HCT116 (cell line): ENCODE measurements around the gene CD1B. TPM values are rescaled to one million over a fixed set of nuclear protein-coding genes. Genes with fewer than 3 reads are reported as not detected.

Experiments used
- ATAC-seq: fragments of 200-7000 bp; cut with Tn5 transposase; 2 replicates; pipeline ENCODE4 v1.9.1; 2020; ENCODE audit warnings: mild to moderate bottlenecking, moderate library complexity
- BruUV-seq: library from RNA; stranded (reverse); fragments of 400-500 nt; replicated peaks from 2 replicates; lab custom pipeline; 2021; lab: Mats Ljungman, UMichigan
- CTCF ChIA-PET: fragments of 300-600 bp; sonication (Branson Sonifier 250); formaldehyde crosslinking; loops from one replicate; lab custom pipeline; 2021; ENCODE audit warnings: antibody characterized with exemption; lab: Charles Lee
- POLR2A ChIA-PET: fragments of 300-600, 350-600 bp; sonication (Branson Sonifier 250); formaldehyde crosslinking; loops from one replicate; lab custom pipeline; 2021; ENCODE audit warnings: antibody characterized with exemption; lab: Charles Lee
- RAD21 ChIA-PET, 2 experiments: fragments of 300-600 bp; sonication (Branson Sonifier 250); formaldehyde crosslinking; loops; one replicate each; lab custom pipeline; 2023; ENCODE audit warnings: low total read pairs in 2 of 2; ENCODE audit not compliant: uncharacterized antibody in 2 of 2, unreplicated experiment in 2 of 2, low non-redundant PET in 1 of 2; lab: Charles Lee
- DNase-seq: peaks from one replicate; pipeline ENCODE4 v3.0.0-alpha.2; 2010; ENCODE audit warnings: low read depth, low spot score
- H2AFZ ChIP-seq: fragments of 200-600 bp; shearing (Covaris generic), sonication (generic); 2 replicates; pipeline ENCODE4 v1.6.1; 2017; ENCODE audit warnings: low read depth, mixed run types, mixed read lengths, antibody characterized with exemption, low read length; ENCODE audit not compliant: poor library complexity, severe bottlenecking
- H3K27ac ChIP-seq: 2 replicates; pipeline ENCODE4 v1.5.1; 2012; ENCODE audit warnings: low read depth, low read length
- H3K27me3 ChIP-seq: fragments of 200-600 bp; sonication (generic); 2 replicates; pipeline ENCODE4 v1.6.1; 2016; ENCODE audit warnings: mixed run types, low read length, mixed read lengths; ENCODE audit not compliant: insufficient read depth
- H3K36me3 ChIP-seq, 2 experiments: fragments of 200-500 bp in 1 of 2; fragments of 200-600 bp in 1 of 2; sonication (Bioruptor generic) in 1 of 2; sonication (generic) in 1 of 2; 2 replicates each; pipeline versions ENCODE4 v1.5.1 to v1.6.1; 2014 to 2016; ENCODE audit warnings: low read length in 2 of 2, inconsistent platforms in 1 of 2, mixed read lengths in 1 of 2, mixed run types in 1 of 2; ENCODE audit not compliant: insufficient read depth in 2 of 2, control insufficient read depth in 1 of 2
- H3K4me1 ChIP-seq, 2 experiments: fragments of 200-600 bp in 1 of 2; sonication (generic) in 1 of 2; 2 replicates each; pipeline versions ENCODE4 v1.5.1 to v1.6.1; 2012 to 2017; ENCODE audit warnings: low read length in 2 of 2, inconsistent platforms in 1 of 2, mild to moderate bottlenecking in 1 of 2, mixed read lengths in 1 of 2, mixed run types in 1 of 2, moderate library complexity in 1 of 2; ENCODE audit not compliant: insufficient read depth in 2 of 2, control insufficient read depth in 1 of 2
- H3K4me2 ChIP-seq: fragments of 200-600 bp; sonication (generic); 2 replicates; pipeline ENCODE4 v1.6.1; 2017; ENCODE audit warnings: mixed run types, low read length, mixed read lengths
- H3K4me3 ChIP-seq, 2 experiments: fragments of 200-600 bp in 1 of 2; sonication (generic) in 1 of 2; replicated peaks in 1 of 2; 2 replicates each; pipeline ENCODE4 v1.5.1; 2011 to 2016; ENCODE audit warnings: low read length in 2 of 2, control low read depth in 1 of 2, low read depth in 1 of 2, mild to moderate bottlenecking in 1 of 2, mixed read lengths in 1 of 2, mixed run types in 1 of 2
- H3K79me2 ChIP-seq: fragments of 200-600 bp; sonication (generic); 2 replicates; pipeline ENCODE4 v1.6.1; 2017; ENCODE audit warnings: mild to moderate bottlenecking, mixed run types, low read length, moderate library complexity, mixed read lengths; ENCODE audit not compliant: insufficient read depth
- H3K9ac ChIP-seq: fragments of 200-600 bp; sonication (generic); 2 replicates; pipeline ENCODE4 v1.6.1; 2016; ENCODE audit warnings: low read length, mixed read lengths
- H3K9me2 ChIP-seq: fragments of 200-600 bp; sonication (generic), shearing (Covaris generic); 2 replicates; pipeline ENCODE4 v1.6.1; 2017; ENCODE audit warnings: mixed run types, mild to moderate bottlenecking, moderate library complexity; ENCODE audit not compliant: insufficient read depth
- H3K9me3 ChIP-seq, 2 experiments: fragments of 200-500 bp in 1 of 2; fragments of 200-600 bp in 1 of 2; sonication (Bioruptor generic) in 1 of 2; sonication (generic) in 1 of 2; 2 replicates each; pipeline ENCODE4 v1.6.1; 2014 to 2017; ENCODE audit warnings: low read length in 2 of 2, mixed read lengths in 2 of 2, inconsistent platforms in 1 of 2, low read depth in 1 of 2, mild to moderate bottlenecking in 1 of 2, mixed run types in 1 of 2, moderate library complexity in 1 of 2; ENCODE audit not compliant: control insufficient read depth in 1 of 2, insufficient read depth in 1 of 2
- H4K20me1 ChIP-seq: fragments of 200-600 bp; sonication (generic), shearing (Covaris generic); 2 replicates; pipeline ENCODE4 v1.6.1; 2017; ENCODE audit warnings: mixed run types, mild to moderate bottlenecking, moderate library complexity; ENCODE audit not compliant: insufficient read depth
- CBX3 ChIP-seq: IDR thresholded peaks from 2 replicates; pipeline ENCODE4 v1.6.1; 2012; ENCODE audit warnings: low read depth
- CEBPB ChIP-seq: IDR thresholded peaks from 2 replicates; pipeline ENCODE4 v1.6.1; 2012; ENCODE audit warnings: low read depth
- EGR1 ChIP-seq: IDR thresholded peaks from 2 replicates; pipeline ENCODE4 v1.6.1; 2012; ENCODE audit warnings: low read depth
- ELF1 ChIP-seq: IDR thresholded peaks from 2 replicates; pipeline ENCODE4 v1.6.1; 2012; ENCODE audit warnings: low read depth, borderline replicate concordance
- JUND ChIP-seq: IDR thresholded peaks from 2 replicates; pipeline ENCODE4 v1.6.1; 2012
- SP1 ChIP-seq: IDR thresholded peaks from 2 replicates; pipeline ENCODE4 v1.6.1; 2012; ENCODE audit warnings: low read depth
- TCF7L2 ChIP-seq: IDR thresholded peaks from 2 replicates; pipeline ENCODE4 v1.7.0; 2011; ENCODE audit warnings: borderline replicate concordance, inconsistent platforms; ENCODE audit not compliant: insufficient read depth, insufficient read length; ENCODE audit errors: extremely low read depth
- YY1 ChIP-seq: IDR thresholded peaks from 2 replicates; pipeline ENCODE4 v1.6.1; 2011; ENCODE audit warnings: low read length, low read depth, moderate library complexity, mild to moderate bottlenecking; ENCODE audit not compliant: insufficient replicate concordance; ENCODE audit errors: extremely low read depth
- ZFX ChIP-seq: fragments of 450-650 bp; IDR thresholded peaks from 2 replicates; pipeline ENCODE4 v1.6.1; 2017
- ZNF274 ChIP-seq: fragments of 200-500 bp; sonication (Bioruptor generic); IDR thresholded peaks from 2 replicates; pipeline ENCODE4 v1.6.1; 2014; ENCODE audit warnings: mild to moderate bottlenecking, low read depth, low read length, inconsistent platforms
- intact Hi-C: fragments of 100-400 bp; cut with micrococcal nuclease; formaldehyde crosslinking; loops from 2 replicates; pipeline ENCODE4 v1.10.0; 2022
- total RNA-seq: library from RNA; stranded (reverse); gene quantifications from one replicate; pipeline ENCODE4 v1.2.1, GENCODE V29; 2021; ENCODE audit not compliant: unreplicated experiment
- TF ChIP-seq, protein P1 (sequence below): IDR thresholded peaks from 2 replicates; pipeline ENCODE4 v1.6.1; 2012; ENCODE audit warnings: low read depth
- TF ChIP-seq, protein P2 (sequence below): IDR thresholded peaks from 2 replicates; pipeline ENCODE4 v1.6.1; 2011; ENCODE audit warnings: mild to moderate bottlenecking, low read length, moderate library complexity; ENCODE audit not compliant: insufficient replicate concordance; ENCODE audit errors: extremely low read depth
- TF ChIP-seq, protein P3 (sequence below), 3 experiments: fragments of 200-600 bp in 1 of 3; sonication (generic) in 1 of 3; IDR thresholded peaks in 2 of 3; conservative IDR thresholded peaks in 1 of 3; 2 replicates each; pipeline ENCODE4 v1.5.1; 2012 to 2017; ENCODE audit warnings: low read depth in 2 of 3, low read length in 2 of 3, antibody characterized with exemption in 1 of 3, borderline replicate concordance in 1 of 3, control low read depth in 1 of 3, mild to moderate bottlenecking in 1 of 3, mixed read lengths in 1 of 3, mixed run types in 1 of 3, moderate library complexity in 1 of 3; ENCODE audit not compliant: insufficient read depth in 1 of 3

The CD1B gene
- total RNA-seq, 1 experiment from 2014 or later = not detected

DNA sequence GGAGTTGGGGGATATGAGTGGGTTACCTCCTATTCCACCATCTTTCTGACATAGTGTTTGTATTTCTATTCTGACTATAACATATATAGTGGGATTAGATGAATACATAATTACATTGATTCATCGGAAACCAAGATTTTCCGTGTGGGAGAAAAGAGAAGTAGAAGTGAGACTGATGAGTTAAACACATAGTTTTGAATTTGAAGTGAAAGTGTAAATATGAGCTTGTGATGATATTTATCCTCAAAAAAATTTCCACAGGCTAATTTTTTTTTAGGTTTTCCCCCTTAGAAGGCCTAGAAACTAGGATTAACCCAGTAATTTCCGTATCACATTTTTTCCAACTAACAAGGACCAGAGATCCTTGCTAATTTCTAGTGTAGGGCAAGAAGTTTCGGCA is 6.9 kb downstream of the CD1B start:
- no peak for DNase-seq
- CTCF ChIA-PET = no interaction called here
- POLR2A ChIA-PET = no interaction called here
- TF ChIP-seq CEBPB (no peak), TCF7L2 (no peak), ZNF274 (no peak)
- TF ChIP-seq, protein P1, sequence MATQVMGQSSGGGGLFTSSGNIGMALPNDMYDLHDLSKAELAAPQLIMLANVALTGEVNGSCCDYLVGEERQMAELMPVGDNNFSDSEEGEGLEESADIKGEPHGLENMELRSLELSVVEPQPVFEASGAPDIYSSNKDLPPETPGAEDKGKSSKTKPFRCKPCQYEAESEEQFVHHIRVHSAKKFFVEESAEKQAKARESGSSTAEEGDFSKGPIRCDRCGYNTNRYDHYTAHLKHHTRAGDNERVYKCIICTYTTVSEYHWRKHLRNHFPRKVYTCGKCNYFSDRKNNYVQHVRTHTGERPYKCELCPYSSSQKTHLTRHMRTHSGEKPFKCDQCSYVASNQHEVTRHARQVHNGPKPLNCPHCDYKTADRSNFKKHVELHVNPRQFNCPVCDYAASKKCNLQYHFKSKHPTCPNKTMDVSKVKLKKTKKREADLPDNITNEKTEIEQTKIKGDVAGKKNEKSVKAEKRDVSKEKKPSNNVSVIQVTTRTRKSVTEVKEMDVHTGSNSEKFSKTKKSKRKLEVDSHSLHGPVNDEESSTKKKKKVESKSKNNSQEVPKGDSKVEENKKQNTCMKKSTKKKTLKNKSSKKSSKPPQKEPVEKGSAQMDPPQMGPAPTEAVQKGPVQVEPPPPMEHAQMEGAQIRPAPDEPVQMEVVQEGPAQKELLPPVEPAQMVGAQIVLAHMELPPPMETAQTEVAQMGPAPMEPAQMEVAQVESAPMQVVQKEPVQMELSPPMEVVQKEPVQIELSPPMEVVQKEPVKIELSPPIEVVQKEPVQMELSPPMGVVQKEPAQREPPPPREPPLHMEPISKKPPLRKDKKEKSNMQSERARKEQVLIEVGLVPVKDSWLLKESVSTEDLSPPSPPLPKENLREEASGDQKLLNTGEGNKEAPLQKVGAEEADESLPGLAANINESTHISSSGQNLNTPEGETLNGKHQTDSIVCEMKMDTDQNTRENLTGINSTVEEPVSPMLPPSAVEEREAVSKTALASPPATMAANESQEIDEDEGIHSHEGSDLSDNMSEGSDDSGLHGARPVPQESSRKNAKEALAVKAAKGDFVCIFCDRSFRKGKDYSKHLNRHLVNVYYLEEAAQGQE = no peak
- no peaks in the 10 kb centered on the region for H3K79me2 ChIP-seq
- H3K4me1 ChIP-seq = no peaks in the 10 kb centered on the region
- H3K4me2 ChIP-seq = no peak overlapping the region
- H3K9ac ChIP-seq = no peak overlapping the region
- no peak overlapping the region for H3K4me3 ChIP-seq
- no peaks in the 10 kb centered on the region for H3K36me3 ChIP-seq
- H2AFZ ChIP-seq = no peak overlapping the region
- no peak for ATAC-seq
- no peaks in the 10 kb centered on the region for H4K20me1 ChIP-seq
- H3K27ac ChIP-seq = no peak overlapping the region
- H3K27me3 ChIP-seq = peaks cover 5% of the 10 kb centered on the region; the same call in 1 of the 2 replicates
- H3K9me2 ChIP-seq = no peaks in the 10 kb centered on the region
- H3K9me3 ChIP-seq = no peaks in the 10 kb centered on the region
- BruUV-seq = no TSS peak
- RAD21 ChIA-PET = no interaction called here
- intact Hi-C loops = no loop called here

DNA sequence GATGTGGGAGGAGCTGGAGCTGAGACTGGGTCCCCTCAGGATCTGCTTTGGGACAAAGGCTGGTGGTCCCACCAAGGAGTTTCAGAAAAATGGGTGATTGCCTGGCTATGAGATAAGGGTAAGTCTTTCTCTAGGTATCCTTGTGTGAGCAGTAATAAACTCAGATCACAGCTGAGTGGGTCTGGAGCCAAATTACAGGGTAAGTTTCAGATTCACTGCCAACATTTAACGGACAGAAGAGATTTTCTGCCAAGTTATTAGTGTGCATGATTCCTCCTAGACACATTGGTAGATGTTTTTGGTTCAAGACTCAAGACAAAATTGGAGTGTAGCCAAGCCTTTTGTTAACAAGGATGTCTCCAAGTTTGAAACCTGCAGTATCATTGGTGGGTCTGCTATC is 7.5 kb downstream of the CD1B start:
- no peaks in the 10 kb centered on the region for H3K36me3 ChIP-seq
- ChIA-PET POLR2A (no interaction called here), RAD21 (no interaction called here), CTCF (no interaction called here)
- H3K27ac ChIP-seq = no peak overlapping the region
- H3K27me3 ChIP-seq = peaks cover 5% of the 10 kb centered on the region; the same call in 1 of the 2 replicates
- no peaks in the 10 kb centered on the region for H3K79me2 ChIP-seq
- no peak for DNase-seq
- H3K4me2 ChIP-seq = no peak overlapping the region
- H3K9me2 ChIP-seq = no peaks in the 10 kb centered on the region
- H3K9me3 ChIP-seq = no peaks in the 10 kb centered on the region
- H3K4me3 ChIP-seq = no peak overlapping the region
- ATAC-seq = no peak
- no TSS peak for BruUV-seq
- no peaks in the 10 kb centered on the region for H4K20me1 ChIP-seq
- intact Hi-C loops = no loop called here
- no peak overlapping the region for H2AFZ ChIP-seq
- H3K4me1 ChIP-seq = no peaks in the 10 kb centered on the region
- no peak overlapping the region for H3K9ac ChIP-seq
- TF ChIP-seq, protein P2, sequence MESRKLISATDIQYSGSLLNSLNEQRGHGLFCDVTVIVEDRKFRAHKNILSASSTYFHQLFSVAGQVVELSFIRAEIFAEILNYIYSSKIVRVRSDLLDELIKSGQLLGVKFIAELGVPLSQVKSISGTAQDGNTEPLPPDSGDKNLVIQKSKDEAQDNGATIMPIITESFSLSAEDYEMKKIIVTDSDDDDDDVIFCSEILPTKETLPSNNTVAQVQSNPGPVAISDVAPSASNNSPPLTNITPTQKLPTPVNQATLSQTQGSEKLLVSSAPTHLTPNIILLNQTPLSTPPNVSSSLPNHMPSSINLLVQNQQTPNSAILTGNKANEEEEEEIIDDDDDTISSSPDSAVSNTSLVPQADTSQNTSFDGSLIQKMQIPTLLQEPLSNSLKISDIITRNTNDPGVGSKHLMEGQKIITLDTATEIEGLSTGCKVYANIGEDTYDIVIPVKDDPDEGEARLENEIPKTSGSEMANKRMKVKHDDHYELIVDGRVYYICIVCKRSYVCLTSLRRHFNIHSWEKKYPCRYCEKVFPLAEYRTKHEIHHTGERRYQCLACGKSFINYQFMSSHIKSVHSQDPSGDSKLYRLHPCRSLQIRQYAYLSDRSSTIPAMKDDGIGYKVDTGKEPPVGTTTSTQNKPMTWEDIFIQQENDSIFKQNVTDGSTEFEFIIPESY = no peak
- no peak for TF ChIP-seq YY1
- TF ChIP-seq ZNF274 = no peak
- TF ChIP-seq CBX3 = no peak
- no peak for TF ChIP-seq EGR1
- TF ChIP-seq SP1 = no peak
- no peak for TF ChIP-seq ZFX
- no peak for TF ChIP-seq JUND
- TF ChIP-seq, protein P3, sequence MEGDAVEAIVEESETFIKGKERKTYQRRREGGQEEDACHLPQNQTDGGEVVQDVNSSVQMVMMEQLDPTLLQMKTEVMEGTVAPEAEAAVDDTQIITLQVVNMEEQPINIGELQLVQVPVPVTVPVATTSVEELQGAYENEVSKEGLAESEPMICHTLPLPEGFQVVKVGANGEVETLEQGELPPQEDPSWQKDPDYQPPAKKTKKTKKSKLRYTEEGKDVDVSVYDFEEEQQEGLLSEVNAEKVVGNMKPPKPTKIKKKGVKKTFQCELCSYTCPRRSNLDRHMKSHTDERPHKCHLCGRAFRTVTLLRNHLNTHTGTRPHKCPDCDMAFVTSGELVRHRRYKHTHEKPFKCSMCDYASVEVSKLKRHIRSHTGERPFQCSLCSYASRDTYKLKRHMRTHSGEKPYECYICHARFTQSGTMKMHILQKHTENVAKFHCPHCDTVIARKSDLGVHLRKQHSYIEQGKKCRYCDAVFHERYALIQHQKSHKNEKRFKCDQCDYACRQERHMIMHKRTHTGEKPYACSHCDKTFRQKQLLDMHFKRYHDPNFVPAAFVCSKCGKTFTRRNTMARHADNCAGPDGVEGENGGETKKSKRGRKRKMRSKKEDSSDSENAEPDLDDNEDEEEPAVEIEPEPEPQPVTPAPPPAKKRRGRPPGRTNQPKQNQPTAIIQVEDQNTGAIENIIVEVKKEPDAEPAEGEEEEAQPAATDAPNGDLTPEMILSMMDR (IDR thresholded peaks at IDR 0.05 in 2 of 3, conservative IDR thresholded peaks at IDR 0.05 in 1 of 3; ENCODE audit: borderline replicate concordance in 1 of 3, insufficient read depth in 1 of 3, low read depth in 2 of 3, low read length in 2 of 3) = no peak
- no peak for TF ChIP-seq ELF1
- TF ChIP-seq CEBPB = no peak
